OCI-LY3 (cell line): ENCODE data around the gene CDK17.
A peak's percentile ranks its signal among the peaks of the same experiment; 100 is the strongest.

ENCODE experiments used
- H2AFZ ChIP-seq: fragments of 200-600, 300-600 bp; shearing (Covaris generic); 2 replicates; pipeline ENCODE4 v1.6.0; 2014; ENCODE audit warnings: antibody characterized with exemption, low read depth, low read length
- H3K27ac ChIP-seq: fragments of 200-600, 300-600 bp; sonication (generic); 2 replicates; pipeline ENCODE4 v1.5.1; 2014; ENCODE audit warnings: mild to moderate bottlenecking, low read length, moderate library complexity, mixed read lengths
- H3K27me3 ChIP-seq: fragments of 200-600, 300-600 bp; sonication (generic); 2 replicates; pipeline ENCODE4 v1.6.1; 2014; ENCODE audit warnings: low read depth, low read length, mixed read lengths
- H3K36me3 ChIP-seq: fragments of 200-600, 300-600 bp; sonication (generic); replicated peaks from 2 replicates; pipeline ENCODE3; 2014; ENCODE audit warnings: low read depth, low read length, mixed read lengths
- H3K4me1 ChIP-seq: fragments of 300-600, 200-600 bp; sonication (generic); 2 replicates; pipeline ENCODE4 v1.6.1; 2014; ENCODE audit warnings: low read length, mixed read lengths
- H3K4me2 ChIP-seq: fragments of 200-600, 300-600 bp; sonication (generic); 2 replicates; pipeline ENCODE4 v1.6.1; 2014; ENCODE audit warnings: low read length, mixed read lengths
- H3K4me3 ChIP-seq: fragments of 300-600, 200-600 bp; sonication (generic); 2 replicates; pipeline ENCODE4 v1.5.1; 2014; ENCODE audit warnings: antibody characterized with exemption, mild to moderate bottlenecking, low read length, moderate library complexity
- H3K79me2 ChIP-seq: fragments of 300-600, 200-600 bp; shearing (Covaris generic); 2 replicates; pipeline ENCODE4 v1.6.1; 2014; ENCODE audit warnings: mild to moderate bottlenecking, low read length, mixed read lengths
- H3K9ac ChIP-seq: fragments of 300-600, 200-600 bp; shearing (Covaris generic); 2 replicates; pipeline ENCODE4 v1.6.0; 2014; ENCODE audit warnings: mild to moderate bottlenecking, low read length, moderate library complexity
- H3K9me3 ChIP-seq: fragments of 200-600, 300-600 bp; shearing (Covaris generic); 2 replicates; pipeline ENCODE4 v1.6.1; 2014; ENCODE audit warnings: low read length, mixed read lengths; ENCODE audit not compliant: insufficient read depth
- H4K20me1 ChIP-seq: fragments of 200-600, 300-600 bp; sonication (generic); 2 replicates; pipeline ENCODE4 v1.6.1; 2016; ENCODE audit warnings: low read length, mixed read lengths; ENCODE audit not compliant: insufficient read depth
- EZH2phosphoT487 ChIP-seq: fragments of 200-600 bp; shearing (Covaris generic); IDR thresholded peaks from 2 replicates; pipeline ENCODE4 v1.6.1; 2018; ENCODE audit warnings: antibody characterized with exemption, mixed run types, low read depth
- TF ChIP-seq, protein P1 (sequence below): fragments of 200-600, 300-600 bp; sonication (generic); IDR thresholded peaks from 2 replicates; pipeline ENCODE4 v1.5.1; 2014; ENCODE audit warnings: antibody characterized with exemption, low read length, low read depth

The CDK17 gene

DNA sequence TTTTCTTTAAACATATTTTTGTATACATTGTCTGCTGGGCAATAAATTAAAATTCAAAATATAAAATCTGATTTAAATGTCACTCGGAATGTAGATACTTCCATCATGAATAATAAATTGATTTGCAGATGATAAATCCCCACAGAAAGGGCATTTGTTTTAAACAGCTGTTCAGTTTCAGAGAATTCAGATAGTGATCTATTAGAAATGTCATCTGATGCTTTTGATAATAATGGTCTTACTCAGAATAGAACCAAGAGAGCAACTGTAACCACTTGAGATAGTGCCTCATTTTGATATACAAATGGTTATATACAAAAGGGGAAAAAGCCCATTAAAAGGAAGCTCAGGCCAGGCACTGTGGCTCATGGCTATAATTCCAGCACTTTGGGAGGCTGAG is 43.4 kb downstream of the CDK17 start:
- no peak overlapping the region for H3K27ac ChIP-seq
- H3K36me3 ChIP-seq, result no peaks in the 10 kb centered on the region
- peaks cover 82% of the 10 kb centered on the region for H3K79me2 ChIP-seq
- H3K27me3 ChIP-seq, result no peaks in the 10 kb centered on the region
- no peak overlapping the region for H3K4me2 ChIP-seq
- H3K4me3 ChIP-seq, result no peak overlapping the region
- peaks cover 33% of the 10 kb centered on the region for H4K20me1 ChIP-seq
- peaks cover 10% of the 10 kb centered on the region for H3K4me1 ChIP-seq
- no peak overlapping the region for H2AFZ ChIP-seq
- no peaks in the 10 kb centered on the region for H3K9me3 ChIP-seq
- no peak overlapping the region for H3K9ac ChIP-seq
- TF ChIP-seq EZH2phosphoT487, result no peak
- TF ChIP-seq, protein P1, sequence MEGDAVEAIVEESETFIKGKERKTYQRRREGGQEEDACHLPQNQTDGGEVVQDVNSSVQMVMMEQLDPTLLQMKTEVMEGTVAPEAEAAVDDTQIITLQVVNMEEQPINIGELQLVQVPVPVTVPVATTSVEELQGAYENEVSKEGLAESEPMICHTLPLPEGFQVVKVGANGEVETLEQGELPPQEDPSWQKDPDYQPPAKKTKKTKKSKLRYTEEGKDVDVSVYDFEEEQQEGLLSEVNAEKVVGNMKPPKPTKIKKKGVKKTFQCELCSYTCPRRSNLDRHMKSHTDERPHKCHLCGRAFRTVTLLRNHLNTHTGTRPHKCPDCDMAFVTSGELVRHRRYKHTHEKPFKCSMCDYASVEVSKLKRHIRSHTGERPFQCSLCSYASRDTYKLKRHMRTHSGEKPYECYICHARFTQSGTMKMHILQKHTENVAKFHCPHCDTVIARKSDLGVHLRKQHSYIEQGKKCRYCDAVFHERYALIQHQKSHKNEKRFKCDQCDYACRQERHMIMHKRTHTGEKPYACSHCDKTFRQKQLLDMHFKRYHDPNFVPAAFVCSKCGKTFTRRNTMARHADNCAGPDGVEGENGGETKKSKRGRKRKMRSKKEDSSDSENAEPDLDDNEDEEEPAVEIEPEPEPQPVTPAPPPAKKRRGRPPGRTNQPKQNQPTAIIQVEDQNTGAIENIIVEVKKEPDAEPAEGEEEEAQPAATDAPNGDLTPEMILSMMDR, result no peak

GRCh38 chr12:96354844-96355534 is 45.2 kb downstream of the CDK17 start:
- no peak overlapping the region for H3K27ac ChIP-seq
- no peak overlapping the region for H3K9ac ChIP-seq
- no peak overlapping the region for H3K4me3 ChIP-seq
- TF ChIP-seq, protein P1, result no peak
- TF ChIP-seq EZH2phosphoT487, result no peak
- no peak overlapping the region for H2AFZ ChIP-seq
- peaks cover 27% of the 10 kb centered on the region for H4K20me1 ChIP-seq
- H3K9me3 ChIP-seq, result no peaks in the 10 kb centered on the region
- peaks cover 15% of the 10 kb centered on the region for H3K4me1 ChIP-seq
- no peaks in the 10 kb centered on the region for H3K36me3 ChIP-seq
- H3K27me3 ChIP-seq, result no peaks in the 10 kb centered on the region
- no peak overlapping the region for H3K4me2 ChIP-seq
- peaks cover 88% of the 10 kb centered on the region for H3K79me2 ChIP-seq

- H3K27ac ChIP-seq, result no peak overlapping the region
- H3K9ac ChIP-seq, result no peak overlapping the region
- H3K79me2 ChIP-seq, result peaks cover 88% of the 10 kb centered on the region
- H2AFZ ChIP-seq, result no peak overlapping the region
- H3K27me3 ChIP-seq, result no peaks in the 10 kb centered on the region
- H3K36me3 ChIP-seq, result no peaks in the 10 kb centered on the region
- H3K4me1 ChIP-seq, result peaks cover 15% of the 10 kb centered on the region
- TF ChIP-seq EZH2phosphoT487, result no peak
- TF ChIP-seq, protein P1, result no peak
- H3K4me3 ChIP-seq, result no peak overlapping the region
- H4K20me1 ChIP-seq, result peaks cover 24% of the 10 kb centered on the region
- H3K4me2 ChIP-seq, result no peak overlapping the region
- H3K9me3 ChIP-seq, result no peaks in the 10 kb centered on the region
Observed at GRCh38 chr12:96354326-96354725, 45.9 kb downstream of the CDK17 start.

- Histone ChIP-seq H3K27ac (no peak overlapping the region), H4K20me1 (peaks cover 24% of the 10 kb centered on the region), H3K4me1 (peaks cover 15% of the 10 kb centered on the region), H3K4me3 (no peak overlapping the region), H3K27me3 (no peaks in the 10 kb centered on the region), H3K4me2 (peak overlapping the region; percentile 11; the same call in 1 of the 2 replicates), H3K36me3 (no peaks in the 10 kb centered on the region), H3K9me3 (no peaks in the 10 kb centered on the region), H3K9ac (no peak overlapping the region), H2AFZ (no peak overlapping the region), H3K79me2 (peaks cover 93% of the 10 kb centered on the region)
- TF ChIP-seq, protein P1, result no peak
- TF ChIP-seq EZH2phosphoT487, result no peak
Observed at GRCh38 chr12:96352161-96352835, 47.9 kb downstream of the CDK17 start.
